SKM-1 treated with dmso at 0.1 percent for 144 hours (cell line): Measurements from ENCODE around the gene KCTD11.

Experiments used
- DNase-seq: peaks from one replicate; lab custom pipeline; 2025; ENCODE audit not compliant: unreplicated experiment; lab: John Stamatoyannopoulos, UW

Gene KCTD11

GRCh38 chr17:7374353-7374752 lies 22.4 kb downstream of the KCTD11 start:
- no peak for DNase-seq

GRCh38 chr17:7379134-7379533 lies 27.2 kb downstream of the KCTD11 start:
- no peak for DNase-seq

- DNase-seq: no peak
These were observed 28.4 kb downstream of the KCTD11 start for GRCh38 chr17:7380321-7380720.

GRCh38 chr17:7380855-7381683 lies 29.1 kb downstream of the KCTD11 start, which contains the start of gene TNK1:
Gene TNK1, plus strand, starts transcription at chr17:7381089. Its CDS starts 1,838 bp downstream, at chr17:7382927.
- no peak for DNase-seq

- no peak for DNase-seq
These were observed 30.9 kb downstream of the KCTD11 start for GRCh38 chr17:7382901-7383300.

GRCh38 chr17:7383371-7383741 lies 31.4 kb downstream of the KCTD11 start:
- no peak for DNase-seq

- no peak for DNase-seq
These were observed 32.0 kb downstream of the KCTD11 start for GRCh38 chr17:7383742-7384488.

GRCh38 chr17:7384489-7385081 lies 32.6 kb downstream of the KCTD11 start:
- no peak for DNase-seq

GRCh38 chr17:7388856-7389255 lies 36.9 kb downstream of the KCTD11 start:
- no peak for DNase-seq

GRCh38 chr17:7389924-7390910 lies 38.3 kb downstream of the KCTD11 start:
- no peak for DNase-seq

- DNase-seq: no peak
These were observed 39.3 kb downstream of the KCTD11 start for GRCh38 chr17:7391307-7391706.

GRCh38 chr17:7392696-7393612 lies 41.0 kb downstream of the KCTD11 start:
- no peak for DNase-seq

GRCh38 chr17:7393613-7394451 lies 41.9 kb downstream of the KCTD11 start:
- DNase-seq: no peak

GRCh38 chr17:7394452-7395191 lies 42.7 kb downstream of the KCTD11 start, which contains the start of gene PLSCR3:
Gene PLSCR3, minus strand, starts transcription at chr17:7394525. Its CDS starts 415 bp downstream, at chr17:7394110.
- DNase-seq: peak; percentile 41

- DNase-seq: no peak
These were observed 44.2 kb downstream of the KCTD11 start for GRCh38 chr17:7396147-7396546.

GRCh38 chr17:7398612-7399011 lies 46.6 kb downstream of the KCTD11 start:
- DNase-seq: no peak

- no peak for DNase-seq
These were observed 51.2 kb downstream of the KCTD11 start for GRCh38 chr17:7403043-7403726.

GRCh38 chr17:7403727-7403976 lies 51.7 kb downstream of the KCTD11 start:
- DNase-seq: no peak
